ENCODE results near the gene PAM.

DNA sequence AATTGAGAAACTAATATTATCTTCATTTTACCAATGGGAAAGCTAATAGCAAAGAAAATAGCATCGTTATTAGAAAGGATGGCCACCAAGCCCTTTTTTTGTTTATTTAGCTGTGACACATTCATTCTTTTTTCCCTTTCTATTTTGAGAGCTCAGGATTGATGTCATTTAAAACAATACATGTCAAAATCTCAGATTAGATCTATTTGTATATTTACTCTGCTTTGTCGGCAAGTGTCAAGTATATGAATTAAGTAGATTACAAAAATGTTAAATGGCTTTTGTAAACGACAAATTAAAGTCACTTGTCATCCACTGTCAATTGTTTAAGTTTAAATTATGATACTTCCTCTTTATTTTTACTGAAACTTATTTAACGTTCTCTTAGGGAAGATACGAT, 118.9 kb downstream of the PAM start:
- TF ChIP-seq EZH2 (IDR thresholded peaks at IDR 0.05; ENCODE audit: borderline replicate concordance, insufficient read depth, low read length, poor library complexity, severe bottlenecking) (no peak), EP300 (conservative IDR thresholded peaks at IDR 0.05; ENCODE audit: poor library complexity, severe bottlenecking) (no peak), TAF1 (IDR thresholded peaks at IDR 0.05; ENCODE audit: low read depth) (no peak), SMC3 (conservative IDR thresholded peaks at IDR 0.05; ENCODE audit: poor library complexity) (no peak), POLR2AphosphoS5 (IDR thresholded peaks at IDR 0.05) (no peak), RAD21 (conservative IDR thresholded peaks at IDR 0.05) (no peak), MXI1 (conservative IDR thresholded peaks at IDR 0.05; ENCODE audit: poor library complexity, severe bottlenecking) (no peak)
- TF ChIP-seq, protein P1, sequence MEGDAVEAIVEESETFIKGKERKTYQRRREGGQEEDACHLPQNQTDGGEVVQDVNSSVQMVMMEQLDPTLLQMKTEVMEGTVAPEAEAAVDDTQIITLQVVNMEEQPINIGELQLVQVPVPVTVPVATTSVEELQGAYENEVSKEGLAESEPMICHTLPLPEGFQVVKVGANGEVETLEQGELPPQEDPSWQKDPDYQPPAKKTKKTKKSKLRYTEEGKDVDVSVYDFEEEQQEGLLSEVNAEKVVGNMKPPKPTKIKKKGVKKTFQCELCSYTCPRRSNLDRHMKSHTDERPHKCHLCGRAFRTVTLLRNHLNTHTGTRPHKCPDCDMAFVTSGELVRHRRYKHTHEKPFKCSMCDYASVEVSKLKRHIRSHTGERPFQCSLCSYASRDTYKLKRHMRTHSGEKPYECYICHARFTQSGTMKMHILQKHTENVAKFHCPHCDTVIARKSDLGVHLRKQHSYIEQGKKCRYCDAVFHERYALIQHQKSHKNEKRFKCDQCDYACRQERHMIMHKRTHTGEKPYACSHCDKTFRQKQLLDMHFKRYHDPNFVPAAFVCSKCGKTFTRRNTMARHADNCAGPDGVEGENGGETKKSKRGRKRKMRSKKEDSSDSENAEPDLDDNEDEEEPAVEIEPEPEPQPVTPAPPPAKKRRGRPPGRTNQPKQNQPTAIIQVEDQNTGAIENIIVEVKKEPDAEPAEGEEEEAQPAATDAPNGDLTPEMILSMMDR (IDR thresholded peaks at IDR 0.05; ENCODE audit: poor library complexity, severe bottlenecking): no peak
- TF ChIP-seq, protein P2, sequence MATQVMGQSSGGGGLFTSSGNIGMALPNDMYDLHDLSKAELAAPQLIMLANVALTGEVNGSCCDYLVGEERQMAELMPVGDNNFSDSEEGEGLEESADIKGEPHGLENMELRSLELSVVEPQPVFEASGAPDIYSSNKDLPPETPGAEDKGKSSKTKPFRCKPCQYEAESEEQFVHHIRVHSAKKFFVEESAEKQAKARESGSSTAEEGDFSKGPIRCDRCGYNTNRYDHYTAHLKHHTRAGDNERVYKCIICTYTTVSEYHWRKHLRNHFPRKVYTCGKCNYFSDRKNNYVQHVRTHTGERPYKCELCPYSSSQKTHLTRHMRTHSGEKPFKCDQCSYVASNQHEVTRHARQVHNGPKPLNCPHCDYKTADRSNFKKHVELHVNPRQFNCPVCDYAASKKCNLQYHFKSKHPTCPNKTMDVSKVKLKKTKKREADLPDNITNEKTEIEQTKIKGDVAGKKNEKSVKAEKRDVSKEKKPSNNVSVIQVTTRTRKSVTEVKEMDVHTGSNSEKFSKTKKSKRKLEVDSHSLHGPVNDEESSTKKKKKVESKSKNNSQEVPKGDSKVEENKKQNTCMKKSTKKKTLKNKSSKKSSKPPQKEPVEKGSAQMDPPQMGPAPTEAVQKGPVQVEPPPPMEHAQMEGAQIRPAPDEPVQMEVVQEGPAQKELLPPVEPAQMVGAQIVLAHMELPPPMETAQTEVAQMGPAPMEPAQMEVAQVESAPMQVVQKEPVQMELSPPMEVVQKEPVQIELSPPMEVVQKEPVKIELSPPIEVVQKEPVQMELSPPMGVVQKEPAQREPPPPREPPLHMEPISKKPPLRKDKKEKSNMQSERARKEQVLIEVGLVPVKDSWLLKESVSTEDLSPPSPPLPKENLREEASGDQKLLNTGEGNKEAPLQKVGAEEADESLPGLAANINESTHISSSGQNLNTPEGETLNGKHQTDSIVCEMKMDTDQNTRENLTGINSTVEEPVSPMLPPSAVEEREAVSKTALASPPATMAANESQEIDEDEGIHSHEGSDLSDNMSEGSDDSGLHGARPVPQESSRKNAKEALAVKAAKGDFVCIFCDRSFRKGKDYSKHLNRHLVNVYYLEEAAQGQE (IDR thresholded peaks at IDR 0.05; ENCODE audit: borderline replicate concordance): no peak

Measured in neural cell (in vitro differentiated cells).